ENCODE measurements around the gene KCNK4.
A peak's percentile ranks its signal among the peaks of the same experiment; 100 is the strongest.
"Not testable (repeated sequence)": the region's sequence is repeated elsewhere in the genome, so short reads cannot be mapped to it uniquely, and the experiment has no call there.

Gene KCNK4

GRCh38 chr11:64318766-64319761 lies 28.0 kb downstream of the KCNK4 start:
- Histone ChIP-seq H3K9me3 (ENCODE audit: control insufficient read depth, insufficient read depth, low read length) (no peaks in the 10 kb centered on the region), H3K4me1 (ENCODE audit: control insufficient read depth, insufficient read depth, low read length) (peaks cover 4% of the 10 kb centered on the region), H3K4me3 (ENCODE audit: low read length) (peak overlapping the region; percentile 67; the same call in 1 of the 2 replicates), H3K27ac (ENCODE audit: low read length) (no peak overlapping the region), H3K27me3 (ENCODE audit: control insufficient read depth, insufficient read depth, low read length) (no peaks in the 10 kb centered on the region), H3K36me3 (ENCODE audit: control insufficient read depth, insufficient read depth, low read length) (peaks cover 18% of the 10 kb centered on the region)
- DNase-seq (ENCODE audit: low read depth, low spot score) = no peak
- no CpG with 5 or more reads among the region's 19 CpGs for WGBS (ENCODE audit: insufficient coverage, insufficient read length)

GRCh38 chr11:64320556-64320955 lies 29.5 kb downstream of the KCNK4 start:
- H3K27me3 ChIP-seq (ENCODE audit: control insufficient read depth, insufficient read depth, low read length) = no peaks in the 10 kb centered on the region
- H3K27ac ChIP-seq (ENCODE audit: low read length) = no peak overlapping the region
- DNase-seq (ENCODE audit: low read depth, low spot score) = no peak
- no CpG with 5 or more reads among the region's 7 CpGs for WGBS (ENCODE audit: insufficient coverage, insufficient read length)
- no peaks in the 10 kb centered on the region for H3K9me3 ChIP-seq (ENCODE audit: control insufficient read depth, insufficient read depth, low read length)
- H3K4me3 ChIP-seq (ENCODE audit: low read length) = no peak overlapping the region
- H3K36me3 ChIP-seq (ENCODE audit: control insufficient read depth, insufficient read depth, low read length) = peaks cover 14% of the 10 kb centered on the region
- peaks cover 4% of the 10 kb centered on the region for H3K4me1 ChIP-seq (ENCODE audit: control insufficient read depth, insufficient read depth, low read length)

- DNase-seq (ENCODE audit: low read depth, low spot score) = no peak
- Histone ChIP-seq H3K36me3 (ENCODE audit: control insufficient read depth, insufficient read depth, low read length) (peaks cover 14% of the 10 kb centered on the region), H3K27ac (ENCODE audit: low read length) (no peak overlapping the region), H3K27me3 (ENCODE audit: control insufficient read depth, insufficient read depth, low read length) (no peaks in the 10 kb centered on the region), H3K4me1 (ENCODE audit: control insufficient read depth, insufficient read depth, low read length) (peaks cover 4% of the 10 kb centered on the region), H3K4me3 (ENCODE audit: low read length) (no peak overlapping the region), H3K9me3 (ENCODE audit: control insufficient read depth, insufficient read depth, low read length) (no peaks in the 10 kb centered on the region)
- no CpG with 5 or more reads among the region's 5 CpGs for WGBS (ENCODE audit: insufficient coverage, insufficient read length)
Measured at GRCh38 chr11:64321026-64321425, 29.9 kb downstream of the KCNK4 start.

GRCh38 chr11:64321533-64321932 lies 30.4 kb downstream of the KCNK4 start:
- DNase-seq (ENCODE audit: low read depth, low spot score) = no peak
- Histone ChIP-seq H3K27ac (ENCODE audit: low read length) (no peak overlapping the region), H3K27me3 (ENCODE audit: control insufficient read depth, insufficient read depth, low read length) (no peaks in the 10 kb centered on the region), H3K36me3 (ENCODE audit: control insufficient read depth, insufficient read depth, low read length) (peaks cover 14% of the 10 kb centered on the region), H3K4me1 (ENCODE audit: control insufficient read depth, insufficient read depth, low read length) (peaks cover 4% of the 10 kb centered on the region), H3K9me3 (ENCODE audit: control insufficient read depth, insufficient read depth, low read length) (no peaks in the 10 kb centered on the region), H3K4me3 (ENCODE audit: low read length) (no peak overlapping the region)
- WGBS (ENCODE audit: insufficient coverage, insufficient read length) = no CpG with 5 or more reads among the region's 5 CpGs

GRCh38 chr11:64322925-64323260 lies 31.8 kb downstream of the KCNK4 start:
- Histone ChIP-seq H3K4me1 (ENCODE audit: control insufficient read depth, insufficient read depth, low read length) (peaks cover 4% of the 10 kb centered on the region), H3K27ac (ENCODE audit: low read length) (no peak overlapping the region), H3K27me3 (ENCODE audit: control insufficient read depth, insufficient read depth, low read length) (no peaks in the 10 kb centered on the region), H3K4me3 (ENCODE audit: low read length) (no peak overlapping the region), H3K9me3 (ENCODE audit: control insufficient read depth, insufficient read depth, low read length) (no peaks in the 10 kb centered on the region), H3K36me3 (ENCODE audit: control insufficient read depth, insufficient read depth, low read length) (peaks cover 14% of the 10 kb centered on the region)
- no CpG with 5 or more reads among the region's 7 CpGs for WGBS (ENCODE audit: insufficient coverage, insufficient read length)
- DNase-seq (ENCODE audit: low read depth, low spot score) = no peak

GRCh38 chr11:64323373-64323772 lies 32.3 kb downstream of the KCNK4 start:
- Histone ChIP-seq H3K9me3 (ENCODE audit: control insufficient read depth, insufficient read depth, low read length) (no peaks in the 10 kb centered on the region), H3K4me3 (ENCODE audit: low read length) (no peak overlapping the region), H3K27me3 (ENCODE audit: control insufficient read depth, insufficient read depth, low read length) (no peaks in the 10 kb centered on the region), H3K36me3 (ENCODE audit: control insufficient read depth, insufficient read depth, low read length) (peaks cover 14% of the 10 kb centered on the region), H3K27ac (ENCODE audit: low read length) (no peak overlapping the region), H3K4me1 (ENCODE audit: control insufficient read depth, insufficient read depth, low read length) (peaks cover 4% of the 10 kb centered on the region)
- DNase-seq (ENCODE audit: low read depth, low spot score) = no peak
- no CpG with 5 or more reads among the region's 5 CpGs for WGBS (ENCODE audit: insufficient coverage, insufficient read length)

- H3K27me3 ChIP-seq (ENCODE audit: control insufficient read depth, insufficient read depth, low read length); H3K27ac ChIP-seq (ENCODE audit: low read length); H3K4me3 ChIP-seq (ENCODE audit: low read length); H3K9me3 ChIP-seq (ENCODE audit: control insufficient read depth, insufficient read depth, low read length); H3K4me1 ChIP-seq (ENCODE audit: control insufficient read depth, insufficient read depth, low read length); DNase-seq (ENCODE audit: low read depth, low spot score): not testable (repeated sequence)
- peaks cover 14% of the 10 kb centered on the region for H3K36me3 ChIP-seq (ENCODE audit: control insufficient read depth, insufficient read depth, low read length)
- WGBS (ENCODE audit: insufficient coverage, insufficient read length) = no CpG with 5 or more reads among the region's 4 CpGs
Measured at GRCh38 chr11:64323984-64324383, 32.9 kb downstream of the KCNK4 start.

GRCh38 chr11:64324692-64325469 lies 33.8 kb downstream of the KCNK4 start:
- WGBS (ENCODE audit: insufficient coverage, insufficient read length) = no CpG with 5 or more reads among the region's 11 CpGs
- DNase-seq (ENCODE audit: low read depth, low spot score) = no peak
- H3K27ac ChIP-seq (ENCODE audit: low read length) = no peak overlapping the region

GRCh38 chr11:64327375-64327774 lies 36.3 kb downstream of the KCNK4 start:
- Histone ChIP-seq H3K27ac (ENCODE audit: low read length) (no peak overlapping the region), H3K4me1 (ENCODE audit: control insufficient read depth, insufficient read depth, low read length) (peaks cover 4% of the 10 kb centered on the region), H3K9me3 (ENCODE audit: control insufficient read depth, insufficient read depth, low read length) (no peaks in the 10 kb centered on the region), H3K4me3 (ENCODE audit: low read length) (no peak overlapping the region), H3K36me3 (ENCODE audit: control insufficient read depth, insufficient read depth, low read length) (peaks cover 3% of the 10 kb centered on the region), H3K27me3 (ENCODE audit: control insufficient read depth, insufficient read depth, low read length) (no peaks in the 10 kb centered on the region)
- DNase-seq (ENCODE audit: low read depth, low spot score) = no peak
- WGBS (ENCODE audit: insufficient coverage, insufficient read length) = no CpG with 5 or more reads among the region's 2 CpGs

More at GRCh38 chr11:64324692-64325469, 33.8 kb downstream of the KCNK4 start:
- peaks cover 14% of the 10 kb centered on the region for H3K36me3 ChIP-seq (ENCODE audit: control insufficient read depth, insufficient read depth, low read length)
- H3K27me3 ChIP-seq (ENCODE audit: control insufficient read depth, insufficient read depth, low read length) = no peaks in the 10 kb centered on the region
- H3K4me3 ChIP-seq (ENCODE audit: low read length) = no peak overlapping the region
- peaks cover 1% of the 10 kb centered on the region; the same call in 1 of the 2 replicates for H3K4me1 ChIP-seq (ENCODE audit: control insufficient read depth, insufficient read depth, low read length)
- H3K9me3 ChIP-seq (ENCODE audit: control insufficient read depth, insufficient read depth, low read length) = no peaks in the 10 kb centered on the region

GRCh38 chr11:64327993-64328392 lies 36.9 kb downstream of the KCNK4 start:
- Histone ChIP-seq H3K4me1 (ENCODE audit: control insufficient read depth, insufficient read depth, low read length) (peaks cover 4% of the 10 kb centered on the region), H3K27me3 (ENCODE audit: control insufficient read depth, insufficient read depth, low read length) (no peaks in the 10 kb centered on the region), H3K27ac (ENCODE audit: low read length) (no peak overlapping the region), H3K4me3 (ENCODE audit: low read length) (no peak overlapping the region), H3K36me3 (ENCODE audit: control insufficient read depth, insufficient read depth, low read length) (no peaks in the 10 kb centered on the region; the same call in 1 of the 2 replicates), H3K9me3 (ENCODE audit: control insufficient read depth, insufficient read depth, low read length) (no peaks in the 10 kb centered on the region)
- DNase-seq (ENCODE audit: low read depth, low spot score) = no peak
- WGBS (ENCODE audit: insufficient coverage, insufficient read length) = no CpG with 5 or more reads among the region's 3 CpGs

Data from iPS DF 6.9 (cell line).